GM11168 (cell line): ENCODE results near the gene RASIP1.
"Not testable (repeated sequence)": the region's sequence is repeated elsewhere in the genome, so short reads cannot be mapped to it uniquely, and the experiment has no call there.

ENCODE experiments used
- in situ Hi-C: fragments of 300-500 bp; cut with MboI; formaldehyde crosslinking; loops from one replicate; pipeline ENCODE4 v1.12.0; 2022; ENCODE audit warnings: low sequenced_read_pairs; ENCODE audit not compliant: unreplicated experiment

The RASIP1 gene, protein sequence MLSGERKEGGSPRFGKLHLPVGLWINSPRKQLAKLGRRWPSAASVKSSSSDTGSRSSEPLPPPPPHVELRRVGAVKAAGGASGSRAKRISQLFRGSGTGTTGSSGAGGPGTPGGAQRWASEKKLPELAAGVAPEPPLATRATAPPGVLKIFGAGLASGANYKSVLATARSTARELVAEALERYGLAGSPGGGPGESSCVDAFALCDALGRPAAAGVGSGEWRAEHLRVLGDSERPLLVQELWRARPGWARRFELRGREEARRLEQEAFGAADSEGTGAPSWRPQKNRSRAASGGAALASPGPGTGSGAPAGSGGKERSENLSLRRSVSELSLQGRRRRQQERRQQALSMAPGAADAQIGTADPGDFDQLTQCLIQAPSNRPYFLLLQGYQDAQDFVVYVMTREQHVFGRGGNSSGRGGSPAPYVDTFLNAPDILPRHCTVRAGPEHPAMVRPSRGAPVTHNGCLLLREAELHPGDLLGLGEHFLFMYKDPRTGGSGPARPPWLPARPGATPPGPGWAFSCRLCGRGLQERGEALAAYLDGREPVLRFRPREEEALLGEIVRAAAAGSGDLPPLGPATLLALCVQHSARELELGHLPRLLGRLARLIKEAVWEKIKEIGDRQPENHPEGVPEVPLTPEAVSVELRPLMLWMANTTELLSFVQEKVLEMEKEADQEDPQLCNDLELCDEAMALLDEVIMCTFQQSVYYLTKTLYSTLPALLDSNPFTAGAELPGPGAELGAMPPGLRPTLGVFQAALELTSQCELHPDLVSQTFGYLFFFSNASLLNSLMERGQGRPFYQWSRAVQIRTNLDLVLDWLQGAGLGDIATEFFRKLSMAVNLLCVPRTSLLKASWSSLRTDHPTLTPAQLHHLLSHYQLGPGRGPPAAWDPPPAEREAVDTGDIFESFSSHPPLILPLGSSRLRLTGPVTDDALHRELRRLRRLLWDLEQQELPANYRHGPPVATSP

DNA sequence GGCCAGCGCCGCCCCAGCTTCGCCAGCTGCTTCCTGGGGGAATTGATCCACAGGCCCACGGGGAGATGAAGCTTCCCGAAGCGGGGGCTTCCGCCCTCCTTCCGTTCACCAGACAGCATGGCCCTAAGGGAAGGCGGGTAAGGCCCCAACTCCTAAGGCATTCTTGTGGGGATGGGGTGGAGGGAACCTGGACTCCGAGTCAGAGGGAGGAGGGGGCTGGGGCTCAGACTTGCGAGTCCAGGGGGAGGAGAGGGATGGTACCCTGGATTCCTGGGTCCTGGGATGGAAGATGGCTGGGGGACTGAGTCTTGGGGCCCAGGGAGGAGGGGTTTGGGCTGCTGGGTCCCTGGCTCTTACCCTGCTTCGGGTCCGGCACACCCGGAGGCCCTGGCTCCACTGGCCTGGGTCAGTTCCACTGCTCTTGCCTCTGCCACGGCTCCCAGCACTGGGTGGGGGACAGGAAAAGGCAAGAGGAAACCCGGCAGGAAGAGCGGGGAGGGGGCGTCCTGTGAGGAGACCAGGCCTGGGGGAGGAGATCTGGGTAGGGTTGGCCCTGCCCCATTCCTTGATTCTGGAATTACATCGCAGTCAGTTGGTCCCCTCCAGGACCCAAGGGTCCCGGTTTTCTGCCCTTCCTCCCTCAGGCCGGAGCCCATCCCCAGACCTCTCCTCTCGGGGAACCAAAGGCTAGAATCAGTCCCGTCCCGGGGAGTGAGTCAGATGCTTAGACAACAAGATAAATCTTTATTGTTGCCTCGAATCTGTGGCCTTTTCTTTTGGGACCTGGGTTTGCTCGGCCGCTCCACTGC lies at the start of gene RASIP1:
Gene RASIP1, minus strand, starts transcription at position 447 of the 809 bp plus-strand sequence. Its CDS starts 328 bp downstream, at position 119.
- in situ Hi-C loops: no loop called here

DNA sequence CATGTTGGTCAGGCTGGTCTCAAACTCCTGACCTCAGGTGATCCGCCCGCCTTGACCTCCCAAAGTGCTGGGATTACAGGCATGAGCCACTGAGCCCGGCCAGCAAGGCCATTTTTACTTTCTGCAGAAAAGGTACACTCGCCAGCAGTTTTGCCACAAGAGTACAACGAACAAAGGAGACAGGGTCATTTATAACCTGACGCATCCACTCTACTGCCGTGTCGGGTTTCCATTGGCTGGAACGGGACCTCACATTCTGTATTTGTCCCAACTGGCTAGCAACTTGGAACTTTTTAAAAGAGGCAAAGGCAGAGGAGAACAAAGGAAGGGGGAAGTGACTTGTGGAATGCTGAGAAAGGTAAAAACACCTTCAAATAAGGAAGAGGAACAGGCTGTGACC lies 46.9 kb upstream of the RASIP1 start:
- in situ Hi-C loops: not testable (repeated sequence)

DNA sequence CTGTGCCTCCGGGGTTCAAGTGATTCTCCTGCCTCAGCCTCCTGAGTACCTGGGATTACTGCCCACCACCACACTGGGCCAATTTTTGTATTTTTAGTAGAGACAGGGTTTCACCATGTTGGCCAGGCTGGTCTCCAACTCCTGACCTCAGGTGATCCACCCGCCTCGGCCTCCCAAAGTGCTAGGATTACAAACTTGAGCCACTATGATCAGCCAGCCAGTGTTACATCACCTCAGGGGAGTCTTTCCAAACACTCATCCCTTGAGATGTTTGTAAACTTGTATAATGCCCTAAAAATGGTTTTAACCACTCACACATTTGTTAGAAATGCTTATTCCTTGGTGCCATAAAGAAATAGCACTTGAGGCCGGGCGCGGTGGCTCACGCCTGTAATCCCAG lies 46.0 kb upstream of the RASIP1 start:
- in situ Hi-C loops: not testable (repeated sequence)

DNA sequence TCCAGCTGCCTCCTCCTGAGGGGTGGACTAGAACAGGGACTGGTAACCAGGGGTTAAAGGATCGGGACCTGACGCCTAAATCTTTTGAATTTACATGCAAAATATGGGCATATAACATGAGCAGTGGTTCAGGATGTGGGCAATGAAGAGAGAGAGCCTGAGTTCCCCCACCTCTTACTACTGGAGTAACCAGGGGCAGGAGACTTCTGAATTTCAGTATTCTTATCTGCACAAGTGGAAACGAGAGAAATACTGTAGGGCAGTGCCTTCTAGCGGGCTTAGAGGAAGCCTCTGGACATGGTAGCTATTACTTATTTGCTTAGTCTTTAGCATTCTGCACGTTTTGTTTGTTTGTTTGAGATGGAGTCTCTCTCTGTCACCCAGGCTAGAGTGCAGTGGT lies 44.1 kb upstream of the RASIP1 start:
- in situ Hi-C loops: no loop called here

DNA sequence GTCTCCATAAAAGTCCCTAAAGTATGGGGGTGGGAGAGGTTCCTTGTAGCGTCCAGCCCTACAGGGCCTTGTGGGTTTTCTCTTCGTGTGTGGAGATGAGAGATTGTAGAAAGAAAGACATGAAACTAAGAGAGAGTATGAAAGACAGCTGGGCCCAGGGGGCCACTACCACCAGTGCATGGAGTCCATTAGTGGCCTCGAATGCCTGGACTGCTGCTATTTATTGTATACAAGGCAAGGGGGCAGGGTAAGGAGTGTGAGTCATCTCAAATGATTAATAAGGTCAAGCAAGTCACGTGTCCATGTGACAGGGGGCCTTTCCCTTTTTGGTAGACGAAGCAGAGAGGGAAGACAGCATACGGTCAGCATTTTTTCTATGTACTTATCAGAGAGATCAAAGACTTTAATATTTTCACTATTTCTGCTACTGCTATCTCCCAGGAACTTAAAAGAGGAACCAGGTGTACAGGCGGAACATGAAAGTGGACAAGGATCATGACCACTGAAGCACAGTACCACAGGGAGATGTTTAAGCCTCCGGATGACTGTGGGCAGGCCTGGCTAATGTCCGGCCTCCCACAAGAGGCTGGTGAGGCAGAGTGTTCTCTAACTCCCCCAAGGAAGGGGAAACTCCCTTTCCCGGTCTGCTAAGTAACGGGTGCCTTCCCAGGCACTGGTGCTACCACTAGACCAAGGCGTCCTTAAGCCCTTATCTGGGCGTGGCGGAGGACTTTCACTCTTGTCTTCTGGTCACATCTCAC lies 40.4 kb upstream of the RASIP1 start:
- in situ Hi-C loops: no loop called here

DNA sequence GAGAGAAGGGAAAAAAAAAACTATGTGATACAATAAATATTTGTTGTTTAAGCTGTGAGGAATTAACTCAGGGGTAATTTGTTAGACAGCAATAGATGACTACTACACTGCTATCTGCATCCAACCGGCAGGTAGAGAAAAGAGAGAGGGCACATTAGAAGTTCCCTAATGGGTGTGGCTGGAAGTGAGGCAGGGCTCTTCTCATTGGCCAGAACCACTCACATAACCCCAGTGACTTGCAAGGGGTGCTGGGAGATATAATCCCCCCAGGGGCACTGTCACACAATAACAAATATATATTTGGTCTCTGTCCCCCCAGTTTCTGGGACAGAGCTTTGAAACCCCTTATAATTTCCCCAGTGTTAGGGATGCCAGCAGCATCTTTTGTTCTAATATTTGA lies 39.2 kb upstream of the RASIP1 start:
- in situ Hi-C loops: no loop called here

DNA sequence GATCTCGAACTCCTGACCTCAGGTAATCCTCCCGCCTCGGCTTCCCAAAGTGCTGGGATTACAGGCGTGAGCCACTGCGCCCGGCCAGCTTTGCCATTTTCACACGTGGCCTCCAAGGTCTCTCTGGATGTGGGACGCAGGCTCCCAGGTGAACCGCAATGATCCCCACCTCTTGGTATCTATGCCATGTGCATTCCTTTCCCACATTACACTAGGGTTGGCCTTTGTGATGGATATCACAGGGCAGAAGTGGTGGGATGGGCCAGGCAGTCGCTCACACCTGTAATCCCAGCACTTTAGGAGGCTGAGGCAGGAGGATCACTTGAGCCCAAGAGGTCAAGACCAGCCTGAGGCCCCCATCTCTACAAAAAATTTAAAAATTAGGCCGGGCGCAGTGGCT lies 37.3 kb upstream of the RASIP1 start:
- in situ Hi-C loops: no loop called here

DNA sequence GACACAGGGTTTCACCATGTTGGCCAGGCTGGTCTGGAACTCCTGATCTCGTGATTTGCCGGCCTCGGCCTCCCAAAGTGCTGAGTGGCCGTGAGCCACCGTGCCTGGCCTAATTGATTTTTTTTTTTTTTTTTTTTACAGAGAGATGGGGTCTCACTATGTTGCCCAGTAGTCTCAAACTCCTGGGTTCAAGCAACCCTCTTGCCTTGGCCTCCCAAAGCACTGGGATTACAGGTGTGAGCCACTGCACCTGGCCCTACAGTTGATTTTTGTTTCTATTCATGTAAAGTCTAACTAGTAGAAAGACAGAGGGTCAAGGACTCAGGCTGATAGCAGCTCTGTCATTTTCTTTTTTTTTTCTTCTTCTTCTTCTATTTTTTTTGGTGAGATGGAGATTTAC lies 36.7 kb upstream of the RASIP1 start:
- in situ Hi-C loops: no loop called here

DNA sequence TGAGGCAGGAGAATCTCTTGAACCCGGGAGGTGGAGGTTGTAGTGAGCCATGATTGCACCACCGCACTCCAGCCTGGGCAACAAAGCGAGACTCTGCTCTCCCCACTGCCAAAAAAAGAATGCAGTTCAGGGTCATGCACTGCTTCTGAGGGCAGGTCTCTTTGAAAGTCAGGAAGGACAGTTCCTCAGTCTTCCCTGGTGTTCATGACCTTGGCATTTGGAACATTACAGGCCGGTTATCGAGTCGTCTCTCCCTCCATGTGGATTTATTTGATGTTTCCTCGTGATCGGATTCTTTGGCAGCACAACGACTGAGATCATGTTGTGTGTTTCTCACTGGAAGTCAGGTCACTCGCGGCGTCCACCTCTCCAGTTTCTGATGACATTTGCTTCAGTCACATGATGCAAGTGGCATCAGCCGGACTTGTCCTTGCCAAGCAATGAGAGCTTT lies 32.1 kb upstream of the RASIP1 start:
- in situ Hi-C loops: no loop called here

DNA sequence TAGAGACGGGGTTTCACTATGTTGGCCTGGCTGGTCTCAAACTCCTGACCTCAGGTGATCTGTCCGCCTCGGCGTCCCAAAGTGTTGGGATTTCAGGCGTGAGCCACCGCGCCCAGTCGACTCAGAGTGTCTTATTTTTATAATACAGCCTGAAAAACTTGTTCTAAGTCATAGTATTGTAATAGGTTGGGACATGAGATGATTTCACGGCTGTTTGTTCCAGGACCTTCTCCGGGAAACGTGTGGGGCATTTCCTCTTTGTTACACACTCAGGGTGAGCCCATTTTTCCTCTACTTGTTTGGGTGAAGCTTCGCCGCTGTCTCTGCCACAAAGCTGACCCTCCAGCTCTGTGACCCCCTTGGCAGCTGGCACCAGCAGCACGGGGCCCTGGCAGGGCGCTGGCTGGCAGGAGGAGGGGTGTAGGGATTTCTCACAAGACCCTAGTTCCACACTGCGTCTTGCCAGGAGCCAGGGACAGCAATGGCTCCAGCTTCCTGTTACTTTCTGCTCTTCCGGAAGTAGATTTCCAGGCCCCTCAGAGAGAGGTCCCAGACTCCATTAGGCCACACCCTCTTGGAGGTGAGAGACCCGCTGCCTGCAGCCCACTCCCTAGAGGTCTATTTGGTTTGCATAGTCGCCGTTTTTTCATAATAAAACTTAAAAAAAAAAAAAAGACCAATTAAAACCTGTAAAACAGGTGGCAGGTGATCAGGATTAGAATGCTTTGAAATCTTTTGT lies 30.5 kb upstream of the RASIP1 start:
- in situ Hi-C loops: no loop called here

DNA sequence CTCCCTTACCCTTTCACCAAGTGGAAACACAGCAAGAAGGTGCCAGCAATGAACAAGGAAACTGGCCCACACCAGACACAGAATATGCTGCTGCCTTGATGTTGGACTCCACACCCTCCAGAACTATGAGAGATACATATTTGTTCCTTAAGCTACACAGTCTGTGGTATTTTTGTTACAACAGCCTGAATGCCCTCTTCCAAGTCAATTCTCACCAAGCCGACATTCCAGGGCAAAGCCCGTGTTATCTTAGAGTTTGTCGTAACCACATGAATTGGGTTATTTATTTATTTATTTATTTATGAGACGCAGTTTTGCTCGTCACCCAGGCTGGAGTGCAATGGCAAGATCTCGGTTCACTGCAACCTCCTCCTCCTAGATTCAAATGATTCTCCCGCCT lies 29.9 kb upstream of the RASIP1 start:
- in situ Hi-C loops: no loop called here

DNA sequence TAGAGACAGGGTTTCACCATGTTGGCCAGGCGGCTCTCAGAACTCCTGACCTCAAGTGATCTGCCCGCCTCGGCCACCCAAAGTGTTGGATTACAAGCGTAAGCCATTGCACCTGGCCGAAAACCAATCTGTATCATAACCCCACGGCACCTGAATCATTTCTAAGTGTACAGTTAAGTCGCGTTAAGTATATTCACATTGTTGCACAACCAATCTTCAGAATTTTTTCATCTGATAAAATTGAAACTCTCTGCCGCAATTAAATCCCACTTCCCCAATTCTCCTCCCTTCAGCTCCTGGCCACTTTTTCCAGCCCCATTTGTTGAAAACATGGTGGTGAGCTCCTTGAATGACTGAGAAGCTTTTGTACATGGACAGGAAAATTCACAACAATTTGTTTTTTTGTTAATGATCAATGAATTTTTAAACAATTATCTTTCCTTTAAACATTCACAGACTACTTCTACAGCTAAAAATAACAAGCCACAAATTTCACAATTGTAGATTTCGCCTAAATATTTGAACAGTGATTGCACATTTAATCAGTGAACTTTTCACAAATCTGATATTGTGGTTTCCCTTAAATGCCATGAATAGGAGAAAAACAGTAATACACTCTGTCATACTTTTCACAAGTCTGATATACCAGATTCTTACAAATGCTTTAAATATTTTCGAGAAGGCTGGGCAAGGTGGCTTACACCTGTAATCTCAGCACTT lies 28.7 kb upstream of the RASIP1 start:
- in situ Hi-C loops: no loop called here

DNA sequence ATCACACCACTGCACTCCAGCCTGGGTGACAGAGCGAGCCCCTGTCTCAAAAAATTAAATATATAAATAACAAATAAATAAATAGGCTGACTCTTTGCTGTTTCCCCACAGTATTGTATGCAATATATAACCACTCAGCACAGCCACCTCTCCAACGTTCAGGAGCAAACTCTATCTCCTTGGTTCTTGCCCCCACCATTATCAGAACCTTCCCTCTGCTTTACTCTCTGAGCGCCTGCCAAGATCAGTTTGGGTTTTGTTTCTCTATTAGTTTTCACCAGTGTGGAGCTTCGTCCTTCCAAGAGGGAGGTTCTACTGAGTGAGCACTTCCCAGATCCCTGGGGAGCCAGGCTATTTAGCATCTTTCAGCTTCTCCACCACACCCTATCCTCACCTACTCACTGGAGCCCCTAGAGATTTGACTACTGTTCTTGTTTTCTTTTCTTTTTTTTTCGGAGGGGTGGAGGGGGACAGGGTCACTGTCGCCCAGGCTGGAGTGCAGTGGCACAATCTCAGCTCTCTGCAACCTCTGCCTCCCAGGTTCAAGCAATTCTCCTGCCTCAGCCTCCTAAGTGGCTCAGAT lies 27.9 kb upstream of the RASIP1 start:
- in situ Hi-C loops: not testable (repeated sequence)

DNA sequence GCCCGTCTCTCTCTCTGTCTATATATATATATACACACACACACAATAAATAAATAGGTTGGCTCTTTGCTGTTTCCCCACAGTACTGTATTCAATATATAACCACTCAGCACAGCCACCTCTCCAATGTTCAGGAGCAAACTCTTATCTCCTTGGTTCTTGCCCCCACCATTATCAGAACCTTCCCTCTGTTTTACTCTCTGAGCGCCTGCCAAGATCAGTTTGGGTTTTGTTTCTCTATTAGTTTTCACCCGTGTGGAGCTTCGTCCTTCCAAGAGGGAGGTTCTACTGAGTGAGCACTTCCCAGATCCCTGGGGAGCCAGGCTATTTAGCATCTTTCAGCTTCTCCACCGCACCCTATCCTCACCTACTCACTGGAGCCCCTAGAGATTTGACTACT lies 25.4 kb upstream of the RASIP1 start:
- in situ Hi-C loops: not testable (repeated sequence)

DNA sequence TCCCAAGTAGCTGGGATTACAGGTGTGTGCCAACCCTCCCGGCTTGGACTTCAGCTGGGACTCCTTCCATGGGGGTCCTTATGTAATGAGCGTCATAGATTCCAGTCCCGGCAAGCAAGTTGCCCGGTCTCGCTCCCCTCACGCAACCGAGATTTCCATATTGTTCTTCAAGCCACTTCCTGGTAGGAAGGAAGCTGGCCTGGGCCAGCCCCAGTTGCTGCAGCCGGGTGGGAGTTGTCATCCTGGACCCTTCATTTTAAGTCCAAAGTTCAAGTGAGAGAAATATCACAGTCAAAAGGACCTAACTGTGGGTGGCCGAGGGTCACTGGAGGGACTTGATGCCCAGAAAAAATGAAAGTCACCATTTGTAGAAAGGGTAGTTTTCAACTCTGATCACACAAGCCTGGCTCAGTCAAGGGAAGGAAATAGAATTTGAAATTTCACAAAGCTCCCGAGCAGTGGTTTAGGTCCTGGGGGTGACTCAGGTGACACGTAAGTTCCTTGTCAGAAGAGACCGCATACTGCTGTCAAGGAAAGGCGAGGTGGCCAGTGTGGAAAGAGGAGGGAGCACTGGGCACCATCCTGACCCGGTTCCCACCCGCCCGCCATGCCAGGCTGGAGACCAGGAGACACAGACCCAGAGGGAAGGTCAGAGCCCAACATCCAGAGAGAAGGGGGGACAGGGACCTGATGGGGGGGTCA lies 20.2 kb upstream of the RASIP1 start:
- in situ Hi-C loops: no loop called here

DNA sequence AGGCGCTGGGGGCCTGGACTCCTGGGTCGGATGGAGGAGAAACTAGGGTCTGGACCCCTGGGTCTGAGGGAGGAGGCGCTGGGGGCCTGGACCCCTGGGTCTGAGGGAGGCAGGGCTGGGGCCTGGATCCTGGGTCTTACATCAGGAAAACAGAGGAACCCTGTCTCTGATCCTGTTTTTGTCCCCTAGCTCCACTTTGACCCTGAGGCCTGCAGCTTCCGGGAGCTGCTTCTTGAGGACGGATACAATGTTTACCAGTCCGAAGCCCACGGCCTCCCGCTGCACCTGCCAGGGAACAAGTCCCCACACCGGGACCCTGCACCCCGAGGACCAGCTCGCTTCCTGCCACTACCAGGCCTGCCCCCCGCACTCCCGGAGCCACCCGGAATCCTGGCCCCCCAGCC lies 17.3 kb upstream of the RASIP1 start:
- in situ Hi-C loops: no loop called here

DNA sequence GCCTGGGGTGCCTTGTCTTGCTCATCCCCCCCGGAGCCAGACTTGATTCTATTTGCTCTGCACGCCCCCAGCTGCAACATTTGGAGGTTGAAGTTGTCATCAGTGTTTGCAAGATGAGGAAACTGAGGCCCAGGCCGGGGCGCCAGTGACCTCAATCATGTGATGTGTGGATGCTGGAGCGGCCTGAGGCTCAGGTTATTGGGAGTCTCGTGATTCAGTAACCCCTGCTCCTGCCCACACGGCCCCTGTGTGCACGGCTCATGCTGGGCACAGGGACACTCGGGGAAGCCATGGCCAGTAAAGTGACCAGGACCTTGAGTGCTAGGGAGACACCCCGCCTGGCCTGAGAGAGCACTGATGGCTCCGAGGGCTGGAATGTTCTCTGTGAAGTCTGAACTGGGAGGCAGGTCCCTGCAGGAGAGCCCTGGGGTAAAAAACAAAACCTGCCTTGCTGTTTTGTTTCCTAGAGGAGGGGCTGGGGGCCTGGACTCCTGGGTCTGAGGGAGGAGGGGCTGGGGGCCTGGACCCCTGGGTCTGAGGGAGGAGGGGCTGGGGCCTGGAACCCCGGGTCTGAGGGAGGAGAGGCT lies 16.8 kb upstream of the RASIP1 start:
- in situ Hi-C loops: no loop called here
